Measurements from ENCODE around the gene VIPAS39. TPM values are rescaled to one million over a fixed set of nuclear protein-coding genes. Genes with fewer than 3 reads are reported as not detected.

The VIPAS39 gene
- total RNA-seq, 2 donors from 2014 or later: 26.7 to 29.8 TPM

DNA sequence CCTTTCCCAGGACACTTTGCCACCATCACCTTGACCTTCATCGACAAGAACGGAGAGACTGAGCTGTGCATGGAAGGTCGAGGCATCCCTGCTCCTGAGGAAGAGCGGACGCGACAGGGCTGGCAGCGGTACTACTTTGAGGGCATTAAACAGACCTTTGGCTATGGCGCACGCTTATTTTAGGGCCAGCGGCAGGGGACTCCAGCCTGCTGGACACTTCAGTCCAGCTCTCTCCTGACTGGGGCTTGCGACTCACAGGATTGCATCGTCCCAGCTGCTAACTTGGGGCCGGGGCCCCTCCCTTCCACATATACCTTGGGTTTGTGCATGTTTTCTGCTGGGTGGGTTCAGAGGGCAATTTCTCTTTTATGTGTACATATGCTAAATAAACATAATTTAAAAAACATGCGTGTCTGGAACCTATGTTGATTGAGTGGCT lies 11.7 kb upstream of the VIPAS39 start:
- no peak overlapping the region for H3K4me3 Mint-ChIP-seq
- H3K27me3 Mint-ChIP-seq (ENCODE audit: insufficient read depth): no peaks in the 10 kb centered on the region
- 91 to 94% methylated on average over 8 to 14 of the region's 14 CpGs for WGBS, 2 experiments (ENCODE audit: insufficient coverage in 1 of 2, insufficient read length in 1 of 2)
- H3K9me3 Mint-ChIP-seq: no peaks in the 10 kb centered on the region
- H3K27ac ChIP-seq (ENCODE audit: low read depth, low read length): no peak overlapping the region
- peaks cover 7% of the 10 kb centered on the region for H3K4me1 Mint-ChIP-seq
- no peaks in the 10 kb centered on the region for H3K27me3 ChIP-seq (ENCODE audit: control insufficient read depth, insufficient read depth, low read length, poor library complexity, severe bottlenecking)
- TF ChIP-seq, protein P1, sequence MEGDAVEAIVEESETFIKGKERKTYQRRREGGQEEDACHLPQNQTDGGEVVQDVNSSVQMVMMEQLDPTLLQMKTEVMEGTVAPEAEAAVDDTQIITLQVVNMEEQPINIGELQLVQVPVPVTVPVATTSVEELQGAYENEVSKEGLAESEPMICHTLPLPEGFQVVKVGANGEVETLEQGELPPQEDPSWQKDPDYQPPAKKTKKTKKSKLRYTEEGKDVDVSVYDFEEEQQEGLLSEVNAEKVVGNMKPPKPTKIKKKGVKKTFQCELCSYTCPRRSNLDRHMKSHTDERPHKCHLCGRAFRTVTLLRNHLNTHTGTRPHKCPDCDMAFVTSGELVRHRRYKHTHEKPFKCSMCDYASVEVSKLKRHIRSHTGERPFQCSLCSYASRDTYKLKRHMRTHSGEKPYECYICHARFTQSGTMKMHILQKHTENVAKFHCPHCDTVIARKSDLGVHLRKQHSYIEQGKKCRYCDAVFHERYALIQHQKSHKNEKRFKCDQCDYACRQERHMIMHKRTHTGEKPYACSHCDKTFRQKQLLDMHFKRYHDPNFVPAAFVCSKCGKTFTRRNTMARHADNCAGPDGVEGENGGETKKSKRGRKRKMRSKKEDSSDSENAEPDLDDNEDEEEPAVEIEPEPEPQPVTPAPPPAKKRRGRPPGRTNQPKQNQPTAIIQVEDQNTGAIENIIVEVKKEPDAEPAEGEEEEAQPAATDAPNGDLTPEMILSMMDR (conservative IDR thresholded peaks at IDR 0.05): no peak
- peaks cover 52% of the 10 kb centered on the region for H3K36me3 ChIP-seq (ENCODE audit: control insufficient read depth, insufficient read depth, low read length)
- H3K36me3 Mint-ChIP-seq (ENCODE audit: low read depth): peaks cover 49% of the 10 kb centered on the region
- no peaks in the 10 kb centered on the region for H3K4me1 ChIP-seq (ENCODE audit: control insufficient read depth, insufficient read depth, low read length)
- no peak overlapping the region for H3K9ac ChIP-seq (ENCODE audit: extremely low read depth, low read length, poor library complexity, severe bottlenecking)
- H3K27ac Mint-ChIP-seq: peak overlapping the region; percentile 57
- DNase-seq: no peak
- H3K4me3 ChIP-seq (ENCODE audit: low read length): no peak overlapping the region
- no peaks in the 10 kb centered on the region for H3K9me3 ChIP-seq (ENCODE audit: control insufficient read depth, low read length)

DNA sequence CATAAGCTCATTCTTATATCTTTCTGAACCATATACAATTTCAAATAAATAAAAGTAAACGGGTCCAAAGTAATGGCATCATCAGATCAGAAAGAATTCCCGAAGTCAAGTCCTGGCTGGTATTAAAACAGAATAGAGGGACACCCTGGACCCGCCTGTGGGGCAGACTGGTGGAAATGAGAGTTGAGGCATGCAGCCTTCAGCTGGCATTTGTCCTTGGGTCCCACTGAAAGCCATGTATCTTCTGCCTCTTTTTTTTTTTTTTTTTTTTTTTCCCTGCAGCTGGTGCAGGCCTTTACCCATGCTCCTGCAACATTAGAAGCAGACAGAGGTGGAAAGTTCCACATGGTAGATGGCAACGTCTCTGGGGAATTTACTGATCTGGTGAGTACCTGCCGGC lies 10.4 kb upstream of the VIPAS39 start:
- TF ChIP-seq, protein P1 (conservative IDR thresholded peaks at IDR 0.05): no peak
- WGBS, 2 experiments (ENCODE audit: insufficient coverage in 1 of 2, insufficient read length in 1 of 2): 94 to 96% methylated on average over 4 to 5 of the region's 5 CpGs
- Histone ChIP-seq H3K9ac (ENCODE audit: extremely low read depth, low read length, poor library complexity, severe bottlenecking) (no peak overlapping the region), H3K27me3 (ENCODE audit: control insufficient read depth, insufficient read depth, low read length, poor library complexity, severe bottlenecking) (no peaks in the 10 kb centered on the region), H3K4me1 (ENCODE audit: control insufficient read depth, insufficient read depth, low read length) (no peaks in the 10 kb centered on the region), H3K9me3 (ENCODE audit: control insufficient read depth, low read length) (no peaks in the 10 kb centered on the region), H3K36me3 (ENCODE audit: control insufficient read depth, insufficient read depth, low read length) (peaks cover 62% of the 10 kb centered on the region), H3K27ac (ENCODE audit: low read depth, low read length) (no peak overlapping the region), H3K4me3 (ENCODE audit: low read length) (no peak overlapping the region)
- no peaks in the 10 kb centered on the region for H3K27me3 Mint-ChIP-seq (ENCODE audit: insufficient read depth)
- no peak overlapping the region for H3K4me3 Mint-ChIP-seq
- H3K27ac Mint-ChIP-seq: no peak overlapping the region
- DNase-seq: no peak
- H3K4me1 Mint-ChIP-seq: peaks cover 7% of the 10 kb centered on the region
- H3K9me3 Mint-ChIP-seq: no peaks in the 10 kb centered on the region
- peaks cover 59% of the 10 kb centered on the region for H3K36me3 Mint-ChIP-seq (ENCODE audit: low read depth)

DNA sequence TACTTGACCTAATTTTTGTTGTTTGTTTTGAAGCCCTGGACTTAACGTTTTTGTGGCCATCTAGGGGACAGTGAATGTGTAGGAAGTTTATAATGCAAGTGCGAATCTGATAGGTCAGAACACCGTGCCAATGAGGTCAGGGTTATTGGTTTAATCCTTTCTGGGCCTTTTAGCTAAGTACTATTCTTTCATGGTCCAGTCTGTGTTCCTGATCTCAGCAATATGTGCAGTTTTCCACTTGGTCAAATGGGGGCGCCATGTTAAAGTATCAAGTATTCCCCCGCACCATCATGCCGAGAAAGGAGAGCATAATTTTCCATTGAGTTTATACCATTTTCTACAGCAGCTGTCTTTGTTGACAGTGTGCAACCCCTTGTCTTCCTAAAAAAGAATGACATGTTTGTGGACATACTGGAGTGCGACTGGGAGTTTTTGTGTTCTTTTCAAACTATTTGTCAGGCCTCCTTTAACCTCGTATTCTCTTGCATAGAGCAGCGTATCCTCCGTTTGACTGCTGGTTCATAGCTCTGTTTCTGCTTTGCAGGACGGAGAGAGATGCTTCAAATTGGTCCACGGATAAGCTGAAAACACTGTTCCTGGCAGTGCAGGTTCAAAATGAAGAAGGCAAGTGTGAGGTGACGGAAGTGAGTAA lies 1.8 kb upstream of the VIPAS39 start:
- Mint-ChIP-seq H3K27me3 (ENCODE audit: insufficient read depth) (no peaks in the 10 kb centered on the region), H3K27ac (peak overlapping the region; percentile 99), H3K9me3 (no peaks in the 10 kb centered on the region), H3K4me1 (peaks cover 23% of the 10 kb centered on the region), H3K4me3 (peak overlapping the region; percentile 94), H3K36me3 (ENCODE audit: low read depth) (peaks cover 40% of the 10 kb centered on the region)
- peak overlapping the region; percentile 67 for H3K9ac ChIP-seq (ENCODE audit: extremely low read depth, low read length, poor library complexity, severe bottlenecking)
- no peak overlapping the region for H3K27ac ChIP-seq (ENCODE audit: low read depth, low read length)
- peak overlapping the region; percentile 97 for H3K4me3 ChIP-seq (ENCODE audit: low read length)
- 55 to 64% methylated on average over 10 to 13 of the region's 13 CpGs for WGBS, 2 experiments (ENCODE audit: insufficient coverage in 1 of 2, insufficient read length in 1 of 2)
- peak; percentile 88 for DNase-seq
- TF ChIP-seq, protein P1 (conservative IDR thresholded peaks at IDR 0.05): peak; percentile 84
- peaks cover 9% of the 10 kb centered on the region for H3K4me1 ChIP-seq (ENCODE audit: control insufficient read depth, insufficient read depth, low read length)
- peaks cover 40% of the 10 kb centered on the region for H3K36me3 ChIP-seq (ENCODE audit: control insufficient read depth, insufficient read depth, low read length)
- no peaks in the 10 kb centered on the region for H3K27me3 ChIP-seq (ENCODE audit: control insufficient read depth, insufficient read depth, low read length, poor library complexity, severe bottlenecking)
- no peaks in the 10 kb centered on the region for H3K9me3 ChIP-seq (ENCODE audit: control insufficient read depth, low read length)
